ENCODE results near the gene HYAL3.

HYAL3 gene

GRCh38 chr3:50249457-50249856 lies 49.7 kb downstream of the HYAL3 start:
- Histone ChIP-seq H4K20me1 (ENCODE audit: control insufficient read depth, insufficient read depth, low read depth, low read length) (peaks cover 21% of the 10 kb centered on the region; the same call in 1 of the 2 replicates), H3K36me3 (ENCODE audit: control insufficient read depth, low read length) (peaks cover 42% of the 10 kb centered on the region)

GRCh38 chr3:50248387-50248786 lies 50.8 kb downstream of the HYAL3 start:
- Histone ChIP-seq H3K4me2 (ENCODE audit: low read length) (no peak overlapping the region), H3K4me3 (ENCODE audit: low read length) (no peak overlapping the region), H3K27ac (ENCODE audit: low read depth, low read length) (no peak overlapping the region), H3K9me2 (replicated peaks; ENCODE audit: control insufficient read depth, low read length) (no peaks in the 10 kb centered on the region), H3K36me3 (ENCODE audit: control insufficient read depth, low read length) (peaks cover 36% of the 10 kb centered on the region), H4K20me1 (ENCODE audit: control insufficient read depth, insufficient read depth, low read depth, low read length) (peaks cover 21% of the 10 kb centered on the region; the same call in 1 of the 2 replicates), H3K79me2 (ENCODE audit: control insufficient read depth, low read length) (peaks cover 78% of the 10 kb centered on the region), H3K4me1 (ENCODE audit: control insufficient read depth, low read length) (peaks cover 33% of the 10 kb centered on the region), H3K9me3 (ENCODE audit: control insufficient read depth, insufficient read depth, low read length) (no peaks in the 10 kb centered on the region), H3F3A (ENCODE audit: control insufficient read depth, insufficient read depth) (peaks cover 10% of the 10 kb centered on the region; the same call in 1 of the 2 replicates), H3K27me3 (ENCODE audit: control insufficient read depth, low read length) (no peaks in the 10 kb centered on the region)
- no peak for TF ChIP-seq CTCF (IDR thresholded peaks at IDR 0.05; ENCODE audit: low read depth, low read length, poor library complexity, severe bottlenecking)
- no peak for TF ChIP-seq EZH2phosphoT487 (IDR thresholded peaks at IDR 0.05; ENCODE audit: borderline replicate concordance, low read length)

More at GRCh38 chr3:50249457-50249856, 49.7 kb downstream of the HYAL3 start:
- no peak overlapping the region for H3K4me3 ChIP-seq (ENCODE audit: low read length)
- H3K79me2 ChIP-seq (ENCODE audit: control insufficient read depth, low read length), result peaks cover 72% of the 10 kb centered on the region
- H3K9me2 ChIP-seq (replicated peaks; ENCODE audit: control insufficient read depth, low read length), result no peaks in the 10 kb centered on the region
- no peak overlapping the region for H3K27ac ChIP-seq (ENCODE audit: low read depth, low read length)
- peaks cover 32% of the 10 kb centered on the region for H3K4me1 ChIP-seq (ENCODE audit: control insufficient read depth, low read length)
- H3K9me3 ChIP-seq (ENCODE audit: control insufficient read depth, insufficient read depth, low read length), result no peaks in the 10 kb centered on the region
- no peaks in the 10 kb centered on the region for H3K27me3 ChIP-seq (ENCODE audit: control insufficient read depth, low read length)
- peaks cover 2% of the 10 kb centered on the region; the same call in 1 of the 2 replicates for H3F3A ChIP-seq (ENCODE audit: control insufficient read depth, insufficient read depth)
- no peak for TF ChIP-seq CTCF (IDR thresholded peaks at IDR 0.05; ENCODE audit: low read depth, low read length, poor library complexity, severe bottlenecking)
- TF ChIP-seq EZH2phosphoT487 (IDR thresholded peaks at IDR 0.05; ENCODE audit: borderline replicate concordance, low read length), result no peak
- no peak overlapping the region for H3K4me2 ChIP-seq (ENCODE audit: low read length)

GRCh38 chr3:50246517-50246954 lies 52.7 kb downstream of the HYAL3 start:
- H3K4me1 ChIP-seq (ENCODE audit: control insufficient read depth, low read length), result peaks cover 52% of the 10 kb centered on the region
- peaks cover 93% of the 10 kb centered on the region for H3K79me2 ChIP-seq (ENCODE audit: control insufficient read depth, low read length)
- TF ChIP-seq EZH2phosphoT487 (IDR thresholded peaks at IDR 0.05; ENCODE audit: borderline replicate concordance, low read length) (no peak), CTCF (IDR thresholded peaks at IDR 0.05; ENCODE audit: low read depth, low read length, poor library complexity, severe bottlenecking) (peak; percentile 53)
- H3K27me3 ChIP-seq (ENCODE audit: control insufficient read depth, low read length), result no peaks in the 10 kb centered on the region
- no peaks in the 10 kb centered on the region for H3K9me3 ChIP-seq (ENCODE audit: control insufficient read depth, insufficient read depth, low read length)
- H3K4me3 ChIP-seq (ENCODE audit: low read length), result peak overlapping the region; percentile 67
- H3K27ac ChIP-seq (ENCODE audit: low read depth, low read length), result 0 out of 2 replicates have a peak overlapping the region, but pooled peaks have one; percentile 39
- peaks cover 19% of the 10 kb centered on the region for H3F3A ChIP-seq (ENCODE audit: control insufficient read depth, insufficient read depth)
- peak overlapping the region; percentile 79 for H3K4me2 ChIP-seq (ENCODE audit: low read length)
- peaks cover 27% of the 10 kb centered on the region; the same call in 1 of the 2 replicates for H4K20me1 ChIP-seq (ENCODE audit: control insufficient read depth, insufficient read depth, low read depth, low read length)
- peaks cover 37% of the 10 kb centered on the region for H3K36me3 ChIP-seq (ENCODE audit: control insufficient read depth, low read length)
- H3K9me2 ChIP-seq (replicated peaks; ENCODE audit: control insufficient read depth, low read length), result no peaks in the 10 kb centered on the region
